Memory B cell (primary cell): ENCODE data around the gene ACTL8.

Experiments used
- ATAC-seq: fragments of 150-1000 bp; cut with Tn5 transposase; 2 replicates; pipeline ENCODE4 v1.10.0; 2021; ENCODE audit warnings: low read depth, mild to moderate bottlenecking, moderate library complexity
- DNase-seq, 2 donors: peaks; one replicate each; pipeline ENCODE4 v3.0.0; 2022; ENCODE audit warnings: low spot score in 2 of 2
- H3K27ac Mint-ChIP-seq: one replicate; pipeline ENCODE4 v1.8.0; 2022; ENCODE audit warnings: mild to moderate bottlenecking, moderate library complexity, mixed read lengths
- H3K27me3 Mint-ChIP-seq: one replicate; pipeline ENCODE4 v1.8.0; 2022; ENCODE audit warnings: mixed read lengths
- H3K36me3 Mint-ChIP-seq: one replicate; pipeline ENCODE4 v1.8.0; 2022; ENCODE audit warnings: mild to moderate bottlenecking, mixed read lengths
- H3K4me1 Mint-ChIP-seq: one replicate; pipeline ENCODE4 v1.8.0; 2022; ENCODE audit warnings: mixed read lengths
- H3K4me3 Mint-ChIP-seq: one replicate; pipeline ENCODE4 v1.8.0; 2022; ENCODE audit warnings: mild to moderate bottlenecking, moderate library complexity, mixed read lengths
- H3K9me3 Mint-ChIP-seq: one replicate; pipeline ENCODE4 v1.8.0; 2022; ENCODE audit warnings: mixed read lengths

ACTL8 gene

GRCh38 chr1:17725811-17726582, 29.1 kb upstream of the ACTL8 start:
- no peak for ATAC-seq

DNA sequence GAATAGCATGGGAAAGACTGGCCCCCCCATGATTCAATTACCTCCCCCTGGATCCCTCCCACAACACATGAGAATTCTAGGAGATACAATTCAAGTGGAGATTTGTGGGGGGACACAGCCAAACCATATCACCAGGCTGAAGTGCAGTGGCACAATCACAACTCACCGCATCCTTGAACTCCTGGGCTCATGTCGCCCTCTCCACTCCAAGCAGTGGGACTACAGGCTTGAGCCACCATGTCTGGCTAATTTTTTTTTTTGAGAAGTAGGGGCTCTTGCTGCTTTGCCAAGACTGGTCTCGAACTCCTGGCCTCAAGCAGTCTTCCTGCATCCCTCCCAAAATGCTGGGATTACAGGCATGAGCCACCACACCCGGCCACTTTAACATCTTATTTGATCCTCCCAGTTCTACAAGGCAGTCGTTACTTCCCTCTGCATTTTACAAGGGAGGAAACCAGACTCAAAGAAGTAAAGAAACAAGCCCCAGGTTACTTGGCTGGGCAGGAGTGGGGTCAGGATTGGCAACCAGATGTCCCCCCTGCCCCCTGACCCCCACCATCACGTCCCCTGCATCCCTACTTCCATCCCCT, 26.9 kb upstream of the ACTL8 start:
- no peak for ATAC-seq
- Mint-ChIP-seq H3K27me3 (peaks cover 3% of the 10 kb centered on the region), H3K9me3 (peaks cover 4% of the 10 kb centered on the region), H3K27ac (no peak overlapping the region), H3K4me1 (no peaks in the 10 kb centered on the region), H3K36me3 (peaks cover 5% of the 10 kb centered on the region), H3K4me3 (no peak overlapping the region)
- DNase-seq, result no peak

More at GRCh38 chr1:17725811-17726582, 29.1 kb upstream of the ACTL8 start:
- Mint-ChIP-seq H3K27ac (no peak overlapping the region), H3K4me1 (no peaks in the 10 kb centered on the region), H3K9me3 (peaks cover 4% of the 10 kb centered on the region), H3K36me3 (peaks cover 5% of the 10 kb centered on the region), H3K4me3 (no peak overlapping the region), H3K27me3 (peaks cover 4% of the 10 kb centered on the region)
- no peak for DNase-seq

DNA sequence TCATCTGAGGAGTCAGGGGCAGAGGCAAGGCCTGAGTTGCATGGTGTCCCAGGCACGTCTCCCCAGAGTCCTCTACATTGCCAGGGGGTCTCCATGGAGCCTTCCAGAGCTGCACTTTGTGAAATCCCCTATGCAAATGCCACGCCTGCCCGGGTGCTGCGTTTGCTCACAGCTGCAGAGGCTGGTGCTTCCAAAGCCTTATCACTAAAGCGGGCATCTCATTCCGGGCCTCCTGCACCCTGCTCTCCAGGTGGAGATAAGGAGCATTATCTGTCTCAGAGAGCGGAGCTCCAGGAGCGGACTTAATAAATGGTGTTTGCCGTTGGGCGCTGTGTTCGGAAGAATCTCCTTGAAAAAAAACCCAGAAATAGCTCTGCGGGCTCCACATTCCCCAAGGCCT, 25.9 kb upstream of the ACTL8 start:
- no peak for DNase-seq
- no peak overlapping the region for H3K4me3 Mint-ChIP-seq
- peaks cover 5% of the 10 kb centered on the region for H3K36me3 Mint-ChIP-seq
- H3K27ac Mint-ChIP-seq, result no peak overlapping the region
- H3K4me1 Mint-ChIP-seq, result no peaks in the 10 kb centered on the region
- H3K9me3 Mint-ChIP-seq, result peaks cover 4% of the 10 kb centered on the region
- peaks cover 3% of the 10 kb centered on the region for H3K27me3 Mint-ChIP-seq
- no peak for ATAC-seq

DNA sequence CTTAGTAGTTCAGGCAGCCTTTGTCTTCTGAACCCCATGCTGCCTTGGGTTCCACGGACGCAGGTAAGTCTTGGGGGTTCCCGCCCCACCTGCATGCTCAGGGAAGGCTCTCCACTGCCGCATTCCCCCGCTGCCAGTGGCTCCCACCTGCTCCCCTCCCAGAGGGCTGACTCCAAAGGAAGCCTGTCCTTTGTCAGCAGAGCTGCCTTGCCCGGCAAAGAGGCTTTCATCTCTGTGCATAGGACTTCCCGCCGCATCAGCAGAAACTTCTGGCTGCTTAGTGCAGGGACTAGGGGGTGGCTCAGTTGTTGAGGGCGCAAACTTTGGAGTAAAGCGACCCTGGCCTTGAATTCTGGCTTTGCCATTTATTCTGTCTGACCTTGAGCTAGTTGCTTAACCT, 25.2 kb upstream of the ACTL8 start:
- no peak overlapping the region for H3K4me3 Mint-ChIP-seq
- ATAC-seq (no peak), DNase-seq (no peak)
- H3K9me3 Mint-ChIP-seq, result peaks cover 4% of the 10 kb centered on the region
- no peak overlapping the region for H3K27ac Mint-ChIP-seq
- H3K27me3 Mint-ChIP-seq, result peaks cover 3% of the 10 kb centered on the region
- peaks cover 5% of the 10 kb centered on the region for H3K36me3 Mint-ChIP-seq
- H3K4me1 Mint-ChIP-seq, result no peaks in the 10 kb centered on the region

DNA sequence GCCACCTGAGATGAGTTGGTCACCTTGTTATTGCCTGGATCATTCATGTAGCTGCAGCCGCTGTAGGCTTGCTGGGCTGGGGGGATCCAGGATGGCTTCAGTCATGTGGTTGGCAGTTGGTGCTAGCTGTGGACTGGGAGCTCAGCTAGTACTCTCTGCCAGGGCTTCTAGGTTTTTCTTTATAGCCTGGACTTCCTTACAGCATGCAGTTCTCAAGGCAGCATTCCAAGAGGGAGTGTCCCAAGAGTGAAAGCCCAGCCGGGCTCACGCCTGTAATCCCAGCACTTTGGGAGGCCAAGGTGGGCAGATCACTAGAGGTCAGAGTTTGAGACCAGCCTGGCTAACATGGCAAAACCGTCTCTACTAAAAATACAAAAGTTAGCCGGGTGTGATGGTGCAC, 23.7 kb upstream of the ACTL8 start:
- no peak overlapping the region for H3K4me3 Mint-ChIP-seq
- peaks cover 3% of the 10 kb centered on the region for H3K27me3 Mint-ChIP-seq
- peaks cover 4% of the 10 kb centered on the region for H3K9me3 Mint-ChIP-seq
- peaks cover 5% of the 10 kb centered on the region for H3K36me3 Mint-ChIP-seq
- no peak overlapping the region for H3K27ac Mint-ChIP-seq
- no peaks in the 10 kb centered on the region for H3K4me1 Mint-ChIP-seq
- ATAC-seq (no peak), DNase-seq (no peak)

DNA sequence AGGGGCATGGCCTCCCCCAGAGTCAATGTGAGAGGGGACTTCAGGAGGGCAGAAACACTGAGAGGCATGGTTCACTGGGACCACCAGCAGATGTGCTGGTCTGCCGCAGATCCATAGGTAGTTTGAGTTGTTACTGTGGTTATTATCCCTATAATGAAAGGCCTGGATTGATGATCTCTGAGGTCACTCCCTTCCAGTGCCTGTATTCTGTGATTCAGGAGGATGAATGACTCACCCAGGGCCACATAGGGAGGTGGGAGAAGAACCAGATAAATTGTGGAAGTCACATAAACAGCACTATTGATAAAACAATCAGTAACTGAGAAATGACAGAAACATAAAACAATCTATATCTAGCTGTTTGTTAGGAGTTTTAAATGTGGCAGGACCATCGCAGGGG, 22.7 kb upstream of the ACTL8 start:
- peaks cover 3% of the 10 kb centered on the region for H3K9me3 Mint-ChIP-seq
- peaks cover 3% of the 10 kb centered on the region for H3K27me3 Mint-ChIP-seq
- no peaks in the 10 kb centered on the region for H3K4me1 Mint-ChIP-seq
- peaks cover 4% of the 10 kb centered on the region for H3K36me3 Mint-ChIP-seq
- H3K4me3 Mint-ChIP-seq, result no peak overlapping the region
- no peak overlapping the region for H3K27ac Mint-ChIP-seq
- no peak for DNase-seq
- no peak for ATAC-seq

- no peak overlapping the region for H3K27ac Mint-ChIP-seq
- H3K4me3 Mint-ChIP-seq, result no peak overlapping the region
Observed at GRCh38 chr1:17733661-17734060, 21.5 kb upstream of the ACTL8 start.

GRCh38 chr1:17734609-17735008, 20.5 kb upstream of the ACTL8 start:
- ATAC-seq (no peak), DNase-seq (no peak)
- Mint-ChIP-seq H3K36me3 (no peaks in the 10 kb centered on the region), H3K4me3 (no peak overlapping the region), H3K27ac (no peak overlapping the region), H3K4me1 (no peaks in the 10 kb centered on the region), H3K27me3 (peaks cover 2% of the 10 kb centered on the region), H3K9me3 (no peaks in the 10 kb centered on the region)

More at GRCh38 chr1:17733661-17734060, 21.5 kb upstream of the ACTL8 start:
- no peak for ATAC-seq
- no peaks in the 10 kb centered on the region for H3K9me3 Mint-ChIP-seq
- peaks cover 3% of the 10 kb centered on the region for H3K27me3 Mint-ChIP-seq
- no peaks in the 10 kb centered on the region for H3K4me1 Mint-ChIP-seq
- no peak for DNase-seq
- peaks cover 1% of the 10 kb centered on the region for H3K36me3 Mint-ChIP-seq

DNA sequence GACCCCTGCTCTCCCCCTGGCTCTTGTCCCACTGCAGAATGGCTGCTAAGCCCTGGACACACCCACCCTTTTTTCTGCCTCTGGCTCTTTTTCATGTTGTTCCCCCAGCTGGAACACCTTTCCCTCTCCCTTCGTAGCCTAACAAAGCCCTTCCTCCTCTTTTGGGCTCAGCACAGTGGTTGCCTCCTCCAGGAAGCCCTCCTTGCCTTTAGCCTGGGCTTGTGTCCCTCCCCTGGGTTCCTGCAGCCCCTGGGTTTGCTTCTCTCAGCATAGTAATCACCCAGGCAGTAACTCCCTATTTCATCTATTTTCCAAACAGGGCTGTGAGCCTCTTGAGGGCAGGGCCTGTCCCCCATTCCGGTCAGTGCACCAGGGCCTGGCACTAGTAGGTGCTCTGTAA, 19.8 kb upstream of the ACTL8 start:
- no peaks in the 10 kb centered on the region for H3K36me3 Mint-ChIP-seq
- no peak for ATAC-seq

DNA sequence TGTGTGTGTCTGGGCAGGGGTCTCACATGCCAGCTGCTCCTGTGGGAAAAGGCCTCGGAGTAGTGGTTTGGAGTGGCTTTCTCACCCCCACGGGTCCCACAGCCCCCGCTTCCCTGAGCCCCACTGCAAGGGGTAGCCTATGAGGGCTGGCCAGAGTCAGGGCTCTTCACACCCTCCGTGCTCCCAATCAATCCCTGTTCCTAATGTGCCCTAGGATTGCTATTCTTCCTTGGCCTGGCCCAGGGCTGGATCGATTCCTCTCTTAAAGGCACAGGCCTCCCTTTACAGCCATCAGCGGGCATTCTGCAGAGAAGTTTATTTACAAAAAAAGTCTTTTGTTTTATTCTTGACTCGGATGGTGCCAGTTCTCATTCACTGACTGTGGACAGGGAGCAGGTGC, 19.3 kb upstream of the ACTL8 start:
- H3K36me3 Mint-ChIP-seq, result no peaks in the 10 kb centered on the region
- no peak overlapping the region for H3K27ac Mint-ChIP-seq
- DNase-seq, result no peak
- H3K9me3 Mint-ChIP-seq, result no peaks in the 10 kb centered on the region
- peaks cover 4% of the 10 kb centered on the region for H3K27me3 Mint-ChIP-seq
- H3K4me3 Mint-ChIP-seq, result no peak overlapping the region
- H3K4me1 Mint-ChIP-seq, result no peaks in the 10 kb centered on the region
- no peak for ATAC-seq

More for the DNA sequence above, 19.8 kb upstream of the ACTL8 start:
- DNase-seq, result no peak
- H3K27ac Mint-ChIP-seq, result no peak overlapping the region
- H3K4me3 Mint-ChIP-seq, result no peak overlapping the region
- no peaks in the 10 kb centered on the region for H3K9me3 Mint-ChIP-seq
- H3K27me3 Mint-ChIP-seq, result peaks cover 1% of the 10 kb centered on the region
- H3K4me1 Mint-ChIP-seq, result no peaks in the 10 kb centered on the region

- no peaks in the 10 kb centered on the region for H3K36me3 Mint-ChIP-seq
- H3K27ac Mint-ChIP-seq, result no peak overlapping the region
- no peak overlapping the region for H3K4me3 Mint-ChIP-seq
- no peaks in the 10 kb centered on the region for H3K4me1 Mint-ChIP-seq
- H3K9me3 Mint-ChIP-seq, result no peaks in the 10 kb centered on the region
- DNase-seq, result no peak
- peaks cover 7% of the 10 kb centered on the region for H3K27me3 Mint-ChIP-seq
- ATAC-seq, result no peak
Observed at GRCh38 chr1:17736625-17737024, 18.5 kb upstream of the ACTL8 start.

- Mint-ChIP-seq H3K4me1 (no peaks in the 10 kb centered on the region), H3K4me3 (no peak overlapping the region), H3K27me3 (peaks cover 10% of the 10 kb centered on the region), H3K36me3 (no peaks in the 10 kb centered on the region), H3K27ac (no peak overlapping the region), H3K9me3 (no peaks in the 10 kb centered on the region)
- ATAC-seq (no peak), DNase-seq (no peak)
Observed at GRCh38 chr1:17739050-17739449, 16.1 kb upstream of the ACTL8 start.

DNA sequence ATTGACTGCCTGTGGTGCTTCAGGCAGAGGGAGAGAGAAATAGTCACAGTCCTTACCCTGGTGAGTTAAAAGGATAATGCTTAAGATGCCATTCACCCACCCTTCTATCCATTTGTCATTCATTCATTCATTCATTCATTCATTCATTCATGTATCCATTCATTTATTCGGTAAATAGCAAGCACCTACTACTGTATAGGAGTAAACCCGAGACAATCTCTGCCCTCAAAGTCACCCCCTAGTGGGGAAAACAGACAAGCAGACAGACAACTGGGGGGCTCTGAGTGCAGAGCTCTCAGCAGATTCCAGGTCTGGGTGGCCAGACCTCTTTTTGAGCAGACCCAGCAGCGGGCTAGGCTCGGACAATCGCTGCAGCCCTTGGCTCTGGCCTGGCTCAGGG, 14.1 kb upstream of the ACTL8 start:
- H3K9me3 Mint-ChIP-seq, result no peaks in the 10 kb centered on the region
- ATAC-seq, result no peak
- H3K27me3 Mint-ChIP-seq, result peaks cover 10% of the 10 kb centered on the region
- H3K27ac Mint-ChIP-seq, result no peak overlapping the region
- no peak overlapping the region for H3K4me3 Mint-ChIP-seq
- H3K4me1 Mint-ChIP-seq, result no peaks in the 10 kb centered on the region
- no peaks in the 10 kb centered on the region for H3K36me3 Mint-ChIP-seq
- DNase-seq, result no peak

DNA sequence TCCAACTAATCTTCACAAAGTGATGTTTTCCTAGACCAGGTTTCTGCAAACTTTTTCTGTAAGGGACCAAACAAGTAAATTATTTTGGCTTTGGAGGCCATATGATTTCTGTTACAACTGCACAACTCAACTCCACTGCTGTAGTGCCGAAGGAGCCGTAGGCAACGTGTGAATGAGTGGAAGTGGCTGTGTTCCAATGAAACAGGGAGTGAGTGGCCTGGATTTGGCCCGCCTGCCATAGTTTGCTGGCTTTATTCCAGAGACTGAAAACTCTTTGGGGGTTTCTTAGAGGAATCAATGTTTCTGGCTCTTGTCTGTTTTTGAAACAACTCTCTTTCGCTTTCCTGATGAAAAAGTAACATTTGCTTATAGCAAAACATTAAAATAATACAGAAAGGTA, 12.6 kb upstream of the ACTL8 start:
- Mint-ChIP-seq H3K36me3 (no peaks in the 10 kb centered on the region), H3K4me1 (no peaks in the 10 kb centered on the region), H3K9me3 (no peaks in the 10 kb centered on the region), H3K4me3 (no peak overlapping the region), H3K27me3 (peaks cover 10% of the 10 kb centered on the region), H3K27ac (no peak overlapping the region)
- no peak for ATAC-seq
- DNase-seq, result no peak
